HG02970 (cell line): ENCODE results near the gene THSD4.
"Not testable (repeated sequence)": the region's sequence is repeated elsewhere in the genome, so short reads cannot be mapped to it uniquely, and the experiment has no call there.

ENCODE experiments used
- ATAC-seq: cut with Tn5 transposase; IDR thresholded peaks from one replicate; pipeline ENCODE4 v1.9.1; 2021; ENCODE audit warnings: mild to moderate bottlenecking, moderate library complexity, moderate number of reproducible peaks; ENCODE audit not compliant: unreplicated experiment, low FRiP score

Gene THSD4

DNA sequence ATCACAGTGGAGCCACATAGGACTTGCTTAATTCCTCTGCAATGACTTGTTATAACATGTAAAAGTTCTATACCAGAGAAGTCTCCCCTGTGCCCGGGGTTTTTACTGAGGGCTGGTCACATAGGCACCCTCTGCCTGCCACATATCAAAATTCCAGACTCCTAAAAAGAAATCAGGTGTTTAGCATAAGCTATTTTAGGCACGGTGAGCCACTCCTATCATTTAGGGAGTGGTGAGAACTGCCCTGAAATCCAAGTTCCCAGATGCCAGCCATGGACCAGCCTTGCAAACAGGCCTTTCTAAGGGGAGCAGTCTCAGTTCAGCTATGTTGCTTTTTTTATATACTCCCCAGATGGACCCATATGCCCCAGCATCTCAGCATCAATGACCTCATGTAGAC, 130.3 kb downstream of the THSD4 start:
- ATAC-seq: no peak

DNA sequence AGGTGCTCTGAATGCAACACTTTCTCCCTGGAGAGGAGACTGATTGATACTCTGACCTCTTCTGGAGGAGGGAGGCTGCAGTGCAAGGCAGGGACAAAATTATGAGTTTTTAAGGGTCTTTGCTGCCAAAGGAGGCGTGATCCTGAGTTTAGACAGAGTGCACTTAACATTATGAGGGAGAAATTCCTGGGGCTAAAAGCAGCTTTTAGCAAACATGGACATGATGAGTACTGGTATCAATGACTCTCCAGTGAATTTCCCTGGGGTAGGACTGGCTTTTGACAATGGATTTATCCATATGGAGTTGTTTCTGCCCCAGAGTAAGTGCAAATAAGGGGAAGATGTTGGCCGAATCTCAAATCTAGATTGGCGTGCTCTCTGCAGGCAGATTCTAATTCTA, 133.1 kb downstream of the THSD4 start:
- no peak for ATAC-seq

DNA sequence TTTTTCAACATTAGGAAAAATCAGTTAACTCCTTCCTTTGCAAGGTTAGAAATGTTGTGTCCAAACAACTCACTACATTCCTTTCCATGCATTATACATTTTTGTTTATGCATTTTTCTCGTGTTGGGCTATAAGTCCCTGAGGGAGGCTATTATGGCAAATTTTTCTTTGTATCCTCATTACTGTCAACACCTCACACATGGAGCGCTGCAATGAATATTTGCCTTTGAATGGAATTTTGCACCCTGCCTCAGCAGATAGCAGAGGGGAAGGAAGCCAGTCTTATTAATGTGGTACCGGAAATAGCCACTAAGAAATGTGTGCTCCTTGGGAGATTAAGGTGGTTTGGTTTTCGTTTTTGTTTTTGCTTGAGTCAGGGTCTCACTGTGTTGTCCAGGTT, 134.7 kb downstream of the THSD4 start:
- ATAC-seq: no peak

DNA sequence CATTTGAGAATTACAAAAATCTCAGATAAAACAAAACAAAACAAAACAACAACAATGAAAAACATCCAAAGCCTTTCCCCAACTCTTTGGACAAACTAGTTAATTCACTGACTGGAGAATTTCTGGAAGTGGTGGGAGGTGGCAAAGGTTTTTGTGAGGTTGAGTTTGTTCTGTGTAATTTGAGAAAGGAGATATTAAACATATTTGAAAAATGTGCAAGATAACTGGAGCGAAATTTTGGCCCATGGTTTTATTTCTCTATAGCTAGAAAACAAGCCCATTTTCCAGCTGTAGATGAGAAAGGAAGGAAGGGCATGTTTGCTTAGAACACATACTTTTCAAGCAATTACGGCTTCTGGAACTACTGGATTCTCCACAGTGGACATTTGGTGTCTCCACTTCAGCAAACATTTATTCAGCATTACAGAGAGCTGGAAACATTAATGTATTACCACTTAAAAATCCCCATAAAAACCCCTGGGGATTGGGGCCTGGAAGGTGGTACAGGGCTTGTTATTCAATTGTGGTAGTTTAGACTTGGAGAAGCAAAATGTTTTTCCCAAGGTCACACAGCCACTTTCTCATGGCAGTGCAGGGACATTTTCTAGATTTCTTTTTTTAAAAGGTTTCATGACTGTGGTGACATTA, 135.8 kb downstream of the THSD4 start:
- no peak for ATAC-seq

DNA sequence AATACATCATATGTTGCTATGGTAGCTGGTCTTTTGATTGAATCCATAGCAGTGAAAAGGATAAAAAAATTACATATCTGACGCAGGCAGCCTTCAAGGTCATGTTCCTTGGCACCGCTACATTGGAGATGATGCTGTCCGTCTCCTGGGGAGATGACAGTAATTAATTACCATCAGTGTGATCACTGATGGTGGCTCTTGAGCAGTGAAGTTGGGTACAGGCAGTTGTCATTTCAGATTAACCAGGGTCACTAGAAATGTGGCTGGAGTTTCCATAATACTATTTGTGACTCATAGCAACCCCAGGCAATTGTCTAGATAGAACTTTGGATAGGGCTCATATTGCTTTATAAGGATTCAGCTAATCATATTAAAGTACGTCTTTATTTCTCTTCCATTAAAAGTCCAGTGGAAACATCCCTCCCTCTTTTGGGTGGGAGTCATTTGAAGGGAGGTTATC, 136.3 kb downstream of the THSD4 start:
- no peak for ATAC-seq

DNA sequence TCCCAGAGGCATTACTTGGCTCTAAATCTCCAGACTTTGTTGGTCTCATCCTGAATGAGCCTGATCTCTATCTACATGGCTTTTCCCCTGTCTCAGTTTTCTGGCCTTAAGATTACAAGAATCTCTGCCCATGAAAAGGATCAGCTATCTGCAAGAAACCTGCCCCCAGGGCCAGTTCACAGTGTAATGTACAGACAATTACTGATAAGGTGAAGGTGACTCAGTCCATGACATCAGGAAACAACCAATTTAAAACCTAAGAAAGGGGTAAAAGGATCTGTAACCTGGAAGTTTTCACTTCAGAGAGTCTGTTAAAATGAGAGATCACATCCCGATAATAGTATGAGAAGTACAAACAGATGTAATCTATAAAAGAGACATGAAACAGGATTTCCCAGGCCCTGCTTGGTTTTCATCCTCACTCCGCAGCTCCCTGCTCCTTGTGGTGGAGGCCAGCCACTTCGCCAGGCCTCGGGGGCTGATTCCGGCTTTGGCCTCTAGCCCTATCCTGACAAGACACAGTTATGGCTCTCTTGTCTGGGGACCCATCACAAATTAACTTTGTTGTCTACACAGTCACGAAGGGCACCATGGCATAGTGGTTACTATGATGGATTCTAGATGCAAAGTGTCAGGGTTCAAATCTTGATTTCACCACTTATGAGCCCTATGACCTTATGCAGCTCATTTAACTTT, 136.9 kb downstream of the THSD4 start:
- no peak for ATAC-seq

DNA sequence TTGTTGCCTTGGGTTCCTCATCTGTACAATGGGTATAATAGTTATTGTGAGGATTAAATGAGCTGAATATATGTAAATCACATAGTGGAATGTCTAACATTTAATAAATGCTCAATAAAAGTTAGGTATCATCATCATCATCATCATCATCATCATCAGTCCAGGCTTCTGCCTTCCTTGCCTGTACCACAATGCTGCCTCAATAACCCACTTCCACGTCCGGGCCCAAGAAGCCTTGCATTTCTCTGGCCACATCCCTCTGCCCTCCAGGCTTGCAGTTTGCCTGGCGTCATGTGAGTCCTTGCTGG, 137.4 kb downstream of the THSD4 start:
- no peak for ATAC-seq

DNA sequence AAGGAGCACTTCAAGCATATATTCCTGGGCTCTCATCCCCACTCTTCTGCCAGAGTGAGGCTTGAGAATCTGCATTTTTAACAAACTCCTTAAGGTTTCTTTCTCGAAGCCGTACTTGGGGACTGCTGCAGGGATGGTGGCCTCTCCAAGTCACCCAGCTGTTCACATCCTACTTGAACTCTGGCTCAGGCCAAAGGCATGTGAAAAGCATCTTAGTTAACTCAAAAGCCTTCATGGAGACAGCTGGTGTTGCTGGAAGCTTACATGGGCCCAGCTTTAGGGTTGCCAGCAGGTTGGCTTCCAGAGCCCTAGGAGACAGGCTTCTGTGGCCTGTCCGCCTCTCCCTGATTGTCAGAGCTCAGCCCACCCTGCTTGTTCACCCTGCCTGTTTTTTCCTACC, 139.2 kb downstream of the THSD4 start:
- ATAC-seq: no peak

DNA sequence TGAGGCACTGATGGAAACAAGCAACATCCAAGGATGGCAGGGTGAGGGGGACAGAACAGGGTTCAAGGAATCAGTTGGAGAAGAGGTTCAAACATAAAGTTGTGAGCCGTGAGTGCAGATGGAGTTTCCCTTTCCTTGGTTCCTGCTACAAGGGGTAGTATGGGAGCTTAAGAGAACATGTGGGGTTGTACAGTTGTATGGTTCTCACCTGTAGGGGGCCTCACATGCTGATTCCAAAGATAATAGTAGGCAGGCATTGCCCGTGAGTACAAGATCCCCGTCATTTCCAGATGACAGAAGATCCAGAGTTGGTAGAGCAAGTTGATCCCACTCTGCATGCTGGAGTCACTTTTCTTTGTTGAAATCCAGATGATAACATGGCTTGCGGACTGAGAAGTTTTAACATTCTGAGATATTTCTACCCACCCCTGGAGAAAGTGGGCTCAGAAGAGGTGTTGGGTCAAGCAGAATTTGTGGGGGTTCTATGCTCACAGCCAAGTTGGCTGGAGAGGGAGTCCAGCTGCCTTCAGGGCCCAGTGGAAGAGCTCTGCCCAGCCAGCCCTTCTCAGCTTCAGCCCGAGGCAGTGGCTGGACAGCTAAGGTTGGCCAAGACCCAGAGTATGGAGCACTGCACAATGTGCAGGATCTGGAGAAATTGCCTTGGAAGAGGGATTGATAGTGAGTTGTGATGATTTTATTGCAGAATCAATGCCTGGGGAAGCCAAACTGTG, 141.8 kb downstream of the THSD4 start:
- no peak for ATAC-seq

DNA sequence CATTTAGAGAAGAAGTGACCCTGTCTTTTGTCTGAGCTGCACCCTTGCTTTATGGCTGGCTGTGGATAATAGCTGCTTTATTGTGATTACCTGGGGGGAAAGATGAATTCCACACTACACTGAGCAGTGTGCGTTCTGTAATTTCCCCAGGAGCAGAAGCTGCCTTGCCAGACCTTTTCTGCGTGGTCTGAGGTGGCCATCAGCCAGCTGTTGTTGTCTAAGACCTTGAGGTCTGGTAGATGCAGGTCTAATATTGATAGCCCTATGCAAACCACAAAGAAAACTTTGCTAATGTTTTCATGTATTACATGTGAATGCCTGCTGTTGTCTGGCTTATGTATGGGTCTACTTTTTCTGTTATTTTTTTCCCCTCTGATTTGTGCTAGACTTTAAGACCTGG, 144.6 kb downstream of the THSD4 start:
- ATAC-seq: no peak

DNA sequence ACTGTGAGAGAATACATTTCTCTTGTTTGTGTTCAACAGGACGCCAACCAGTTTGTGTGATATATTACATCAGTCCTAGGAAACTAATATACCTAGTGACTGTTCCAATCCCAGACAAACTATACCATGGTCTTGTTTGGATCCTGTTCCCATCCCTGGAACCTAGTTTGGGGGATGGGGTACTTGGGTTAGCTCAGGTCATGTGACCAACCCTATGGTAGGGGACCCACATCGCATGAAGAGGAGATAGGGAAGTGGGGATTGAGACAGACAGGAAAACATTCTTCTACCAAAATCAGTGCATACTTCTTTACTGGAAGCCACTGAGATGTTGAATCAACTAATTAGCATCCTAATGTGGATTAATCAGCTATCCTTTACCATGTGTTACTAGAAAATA, 146.1 kb downstream of the THSD4 start:
- no peak for ATAC-seq

DNA sequence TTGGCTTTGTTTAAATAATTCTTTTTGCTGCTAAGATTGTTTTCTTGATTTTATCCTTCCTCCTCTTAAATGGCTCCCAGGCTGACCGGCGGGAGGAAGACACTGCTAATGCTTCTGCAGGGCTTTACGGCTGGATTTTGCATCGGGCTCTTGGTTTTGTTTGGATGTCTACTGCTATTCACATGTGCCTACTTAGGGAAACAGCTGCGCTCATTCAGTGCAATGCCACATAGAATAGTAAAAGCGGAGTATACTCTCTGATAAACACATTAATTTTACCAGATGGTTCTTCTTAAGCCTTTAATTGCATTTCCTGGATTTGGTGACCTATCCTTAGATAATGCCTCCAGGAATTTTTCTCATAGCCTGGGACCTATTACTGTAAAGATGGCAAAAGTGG, 146.6 kb downstream of the THSD4 start:
- no peak for ATAC-seq

DNA sequence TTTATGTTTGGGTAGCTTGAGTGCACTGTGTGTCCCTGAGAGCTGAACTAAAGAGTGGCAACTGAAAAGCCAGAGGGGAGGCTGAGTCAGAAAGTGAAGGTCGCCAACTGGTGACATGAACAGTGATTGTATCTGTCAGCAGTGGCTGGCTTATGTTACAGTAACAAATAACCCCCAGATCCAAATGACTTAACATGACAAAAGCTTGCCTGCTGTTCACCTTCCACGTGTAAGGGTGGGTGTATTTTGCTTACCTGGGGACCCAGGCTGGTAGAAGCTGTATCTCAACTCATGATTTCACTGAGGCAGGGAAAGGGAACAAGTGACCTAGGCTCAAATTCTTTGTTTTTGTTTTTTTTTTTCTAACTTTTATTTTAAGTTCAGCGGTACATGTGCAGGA, 147.3 kb downstream of the THSD4 start:
- ATAC-seq: no peak

DNA sequence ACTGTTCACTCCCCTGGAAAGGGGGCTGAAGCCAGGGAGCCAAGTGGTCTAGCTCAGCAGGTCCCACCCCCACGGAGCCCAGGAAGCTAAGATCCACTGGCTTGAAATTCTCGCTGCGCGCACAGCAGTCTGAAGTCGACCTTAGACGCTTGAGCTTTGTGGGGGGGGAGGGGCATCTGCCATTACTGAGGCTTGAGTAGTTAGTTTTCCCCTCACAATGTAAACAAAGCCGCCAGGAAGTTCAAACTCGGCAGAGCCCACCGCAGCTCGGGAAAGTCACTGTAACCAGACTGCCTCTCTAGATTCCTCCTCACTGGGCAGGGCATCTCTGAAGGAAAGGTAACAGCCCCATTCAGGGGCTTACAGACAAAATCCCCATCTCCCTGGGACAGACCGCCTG, 150.3 kb downstream of the THSD4 start:
- not testable (repeated sequence) for ATAC-seq

DNA sequence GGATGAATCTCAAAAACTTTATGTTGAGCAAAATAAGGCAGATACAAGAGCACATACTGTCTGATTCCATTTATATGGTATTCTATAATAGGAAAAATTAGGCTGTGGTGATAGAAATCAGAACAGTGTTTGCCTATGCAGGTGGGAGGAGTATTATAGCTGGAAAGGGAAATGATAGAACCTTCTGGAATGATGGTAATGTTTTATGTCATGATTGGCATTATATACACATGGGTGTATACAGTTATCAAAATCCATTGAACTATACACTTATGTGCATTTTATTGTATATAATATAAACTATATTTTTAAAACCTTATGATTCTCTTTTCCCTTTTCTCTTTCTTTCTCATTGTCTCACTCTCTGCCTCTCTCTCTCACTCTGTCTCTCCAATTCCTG, 156.1 kb downstream of the THSD4 start:
- ATAC-seq: no peak

DNA sequence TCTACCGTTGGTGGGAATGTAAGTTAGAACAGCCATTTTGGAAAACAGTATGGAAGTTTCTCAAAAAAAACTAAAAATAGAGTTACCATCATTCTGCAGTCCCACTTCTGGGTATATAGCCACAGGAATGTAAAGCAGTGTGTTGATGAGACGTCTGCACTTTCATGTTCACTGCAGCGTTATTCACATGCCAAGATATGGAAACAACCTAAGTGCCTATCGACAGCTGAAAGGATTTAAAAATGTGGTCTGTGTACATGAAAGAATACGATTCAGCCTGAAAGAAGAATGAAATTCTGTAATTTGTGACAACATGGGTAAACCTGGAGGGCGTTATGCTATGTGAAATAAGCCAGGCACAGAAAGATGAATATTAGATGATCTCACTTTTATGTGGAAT, 157.7 kb downstream of the THSD4 start:
- no peak for ATAC-seq

DNA sequence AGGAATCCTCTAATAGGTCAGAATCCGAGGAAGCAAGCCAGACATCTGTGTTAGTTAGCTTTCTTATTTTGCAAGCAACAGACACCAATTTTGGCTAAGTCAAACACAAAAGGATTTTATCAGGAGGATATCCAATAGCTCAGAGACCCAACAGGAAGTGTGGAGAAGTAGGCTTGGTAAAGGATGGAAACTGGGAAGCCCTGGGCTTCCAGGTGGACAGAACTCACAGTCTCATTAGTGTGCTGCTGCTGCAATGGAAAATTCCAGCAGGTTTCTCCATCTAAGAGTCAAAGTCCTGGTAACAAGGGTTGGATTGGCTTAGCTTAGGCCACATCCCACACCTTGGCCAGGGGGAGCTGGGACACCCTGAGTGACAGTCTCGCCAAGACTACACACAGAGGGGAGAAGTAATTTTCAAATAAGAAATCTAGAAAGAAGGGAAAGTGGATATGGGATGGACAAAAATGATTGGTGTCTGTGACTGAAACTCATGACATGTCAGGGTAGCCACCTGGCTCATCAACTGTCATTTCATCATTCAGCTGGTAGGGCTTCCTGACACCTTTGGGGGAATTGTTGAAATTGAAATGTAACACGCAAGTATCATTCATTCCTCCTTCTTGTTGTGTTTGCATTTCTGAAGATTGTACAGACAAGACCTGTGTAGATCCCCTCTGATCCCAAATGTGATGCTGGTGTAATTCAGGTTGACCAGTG, 158.6 kb downstream of the THSD4 start:
- ATAC-seq: no peak

DNA sequence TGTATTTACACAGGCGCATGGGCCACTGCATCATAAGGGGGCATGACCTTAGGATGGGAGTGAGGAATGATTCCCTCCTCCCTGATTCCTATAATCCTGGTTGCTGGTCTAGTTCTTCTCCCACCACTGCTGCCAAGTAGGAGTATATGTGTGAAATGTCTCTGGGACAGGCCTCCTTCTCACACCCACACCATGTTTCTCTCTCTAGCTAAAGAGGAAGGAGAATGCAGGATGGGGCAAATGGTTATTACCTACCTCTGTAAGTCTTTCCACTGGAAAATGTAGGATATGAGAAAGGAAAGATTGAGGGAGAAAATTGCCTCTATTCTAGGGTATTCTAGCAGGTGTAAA, 159.2 kb downstream of the THSD4 start:
- ATAC-seq: no peak

DNA sequence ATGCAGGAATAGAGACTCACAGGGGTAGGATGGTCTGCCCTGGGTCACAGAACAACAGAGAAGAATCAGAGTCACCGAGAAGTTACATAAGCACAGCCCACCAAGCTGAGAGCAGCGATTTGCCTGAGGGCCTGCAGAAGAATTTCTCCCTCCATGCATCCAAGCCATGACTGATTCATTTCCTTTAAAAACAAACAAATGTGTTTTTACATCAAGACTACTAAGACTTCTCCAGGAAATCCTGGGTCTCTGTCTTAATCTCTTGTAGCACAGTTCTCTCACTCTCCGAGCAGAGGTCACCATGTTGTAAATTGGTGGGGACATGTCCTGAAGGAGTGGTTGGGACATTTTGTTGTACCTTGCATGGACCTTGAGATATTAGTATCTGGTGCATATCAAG, 159.8 kb downstream of the THSD4 start:
- ATAC-seq: no peak

DNA sequence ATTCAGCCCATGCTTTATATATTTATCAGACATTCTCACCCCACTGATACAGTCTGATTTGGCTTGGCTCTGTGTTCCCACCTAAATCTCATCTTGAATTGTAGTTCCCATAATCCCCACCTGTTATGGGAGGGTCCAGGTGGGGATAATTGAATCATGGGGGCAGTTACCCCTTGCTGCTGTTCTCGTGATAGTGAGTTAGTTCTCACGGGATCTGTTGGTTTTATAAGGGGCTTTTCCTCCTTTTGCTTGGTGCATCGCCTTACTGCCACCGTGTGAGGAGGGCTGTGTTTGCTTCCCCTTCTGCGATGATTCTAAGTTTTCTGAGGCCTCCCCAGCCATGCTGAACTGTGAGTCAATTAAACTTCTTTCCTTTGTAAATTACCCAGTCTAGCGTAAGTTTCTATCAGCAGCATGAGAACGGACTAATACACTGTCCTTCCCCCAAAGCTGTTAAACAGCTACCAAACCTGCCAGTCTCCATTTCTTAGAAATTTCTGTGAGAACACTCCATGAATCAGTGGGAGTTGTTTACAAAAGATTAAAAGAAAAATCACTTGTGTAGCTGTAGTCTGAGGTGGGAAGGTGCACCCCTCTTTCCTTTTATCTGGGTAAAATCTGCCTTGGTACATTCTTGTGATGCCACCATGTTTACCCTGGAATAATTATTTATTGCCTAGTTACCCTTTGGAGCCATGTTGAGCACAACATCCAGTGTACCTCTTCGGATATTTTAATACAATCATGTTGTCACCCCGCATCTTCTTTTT, 160.5 kb downstream of the THSD4 start:
- ATAC-seq: no peak

DNA sequence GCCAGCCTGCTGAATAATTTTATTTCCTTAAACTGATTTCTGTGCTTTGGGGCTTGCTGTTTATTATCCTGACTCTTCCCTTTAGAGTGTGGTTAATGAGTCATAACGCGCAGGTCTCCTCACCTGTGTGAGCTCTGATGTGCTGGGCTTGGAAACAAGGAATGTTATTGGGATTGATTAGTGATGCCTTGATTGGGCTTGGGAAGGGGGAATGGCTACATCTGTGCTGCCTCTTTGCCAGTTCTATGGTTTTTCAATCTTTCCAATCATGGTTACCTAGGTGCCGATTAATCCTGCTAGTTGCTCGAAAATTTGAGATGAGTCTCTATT, 161.0 kb downstream of the THSD4 start:
- ATAC-seq: no peak
